ENCODE measurements around the gene MXI1.

DNA sequence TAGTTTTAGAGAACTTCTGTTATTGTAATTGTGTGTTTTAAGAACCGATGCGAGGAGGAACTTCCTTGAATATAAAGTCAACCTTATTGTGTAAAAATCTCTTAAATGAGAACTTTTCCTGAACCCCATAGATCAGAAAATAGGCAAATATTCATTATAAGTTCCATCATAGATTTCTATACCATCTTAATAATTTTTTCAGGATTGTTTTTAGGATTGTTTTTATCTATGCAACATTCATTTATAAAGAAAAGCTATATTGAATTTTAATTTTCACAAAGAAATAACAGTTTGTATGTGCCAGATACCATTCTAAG is 99.0 kb downstream of the MXI1 start:
- TF ChIP-seq EZH2 (IDR thresholded peaks at IDR 0.05; ENCODE audit: insufficient read depth, low read length): no peak
- TF ChIP-seq, protein P1, sequence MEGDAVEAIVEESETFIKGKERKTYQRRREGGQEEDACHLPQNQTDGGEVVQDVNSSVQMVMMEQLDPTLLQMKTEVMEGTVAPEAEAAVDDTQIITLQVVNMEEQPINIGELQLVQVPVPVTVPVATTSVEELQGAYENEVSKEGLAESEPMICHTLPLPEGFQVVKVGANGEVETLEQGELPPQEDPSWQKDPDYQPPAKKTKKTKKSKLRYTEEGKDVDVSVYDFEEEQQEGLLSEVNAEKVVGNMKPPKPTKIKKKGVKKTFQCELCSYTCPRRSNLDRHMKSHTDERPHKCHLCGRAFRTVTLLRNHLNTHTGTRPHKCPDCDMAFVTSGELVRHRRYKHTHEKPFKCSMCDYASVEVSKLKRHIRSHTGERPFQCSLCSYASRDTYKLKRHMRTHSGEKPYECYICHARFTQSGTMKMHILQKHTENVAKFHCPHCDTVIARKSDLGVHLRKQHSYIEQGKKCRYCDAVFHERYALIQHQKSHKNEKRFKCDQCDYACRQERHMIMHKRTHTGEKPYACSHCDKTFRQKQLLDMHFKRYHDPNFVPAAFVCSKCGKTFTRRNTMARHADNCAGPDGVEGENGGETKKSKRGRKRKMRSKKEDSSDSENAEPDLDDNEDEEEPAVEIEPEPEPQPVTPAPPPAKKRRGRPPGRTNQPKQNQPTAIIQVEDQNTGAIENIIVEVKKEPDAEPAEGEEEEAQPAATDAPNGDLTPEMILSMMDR (IDR thresholded peaks at IDR 0.05; ENCODE audit: insufficient read depth, low read depth, low read length): no peak
